Measurements from ENCODE around the gene GJD4.

GJD4 gene

GRCh38 chr10:35657621-35658020, 52.5 kb downstream of the GJD4 start:
- DNase-seq (ENCODE audit: low read depth) = no peak

Data from iris pigment epithelial cell (primary cell).